K562 (cell line): ENCODE measurements around the gene PIH1D1. TPM values are rescaled to one million over a fixed set of nuclear protein-coding genes. Genes with fewer than 3 reads are reported as not detected.

Source experiments
- ATF7 ChIP-seq: fragments of 450-650 bp; IDR thresholded peaks from 2 replicates; pipeline ENCODE4 v1.7.1; 2014; ENCODE audit warnings: mild to moderate bottlenecking, moderate library complexity
- CCNT2 ChIP-seq: IDR thresholded peaks from 2 replicates; pipeline ENCODE4 v1.6.1; 2011; ENCODE audit warnings: borderline replicate concordance, low read depth, mild to moderate bottlenecking, moderate library complexity, mixed read lengths, low read length; ENCODE audit not compliant: insufficient read length; ENCODE audit errors: extremely low read depth
- E4F1 ChIP-seq: fragments of 250-450 bp; sonication (Bioruptor Pico); IDR thresholded peaks from 2 replicates; pipeline ENCODE4 v1.5.0; 2021; ENCODE audit warnings: mild to moderate bottlenecking, borderline replicate concordance
- ETV6 ChIP-seq, 3 experiments: fragments of 150-350 bp in 1 of 3; sonication (generic) in 1 of 3; formaldehyde crosslinking in 1 of 3; IDR thresholded peaks; 2 replicates each; pipeline versions ENCODE4 v1.6.1 to v1.8.0; 2014 to 2022; ENCODE audit warnings: borderline replicate concordance in 2 of 3, low read depth in 2 of 3, antibody characterized with exemption in 1 of 3, low read length in 1 of 3, mild to moderate bottlenecking in 1 of 3, missing genetic modification reagents in 1 of 3
- FOXA1 ChIP-seq: fragments of 450-650 bp; IDR thresholded peaks from 2 replicates; pipeline ENCODE4 v1.6.1; 2016; ENCODE audit warnings: mild to moderate bottlenecking, borderline replicate concordance
- FOXA3 ChIP-seq, 2 experiments: fragments of 450-650 bp in 1 of 2; sonication (generic) in 1 of 2; formaldehyde crosslinking; IDR thresholded peaks in 1 of 2; conservative IDR thresholded peaks in 1 of 2; 2 replicates each; pipeline versions ENCODE4 v1.4.0 to v1.8.0; 2020 to 2022; ENCODE audit warnings: mild to moderate bottlenecking in 2 of 2, missing genetic modification reagents in 1 of 2
- FUS ChIP-seq: fragments of 200-400 bp; formaldehyde crosslinking; optimal IDR thresholded peaks from 2 replicates; pipeline ENCODE3; 2017; ENCODE audit warnings: low read depth, low read length
- NCOA2 ChIP-seq, 2 experiments: fragments of 450-650 bp; IDR thresholded peaks; 2 replicates each; pipeline ENCODE4 v1.6.1; 2018; ENCODE audit warnings: mild to moderate bottlenecking in 2 of 2, moderate library complexity in 1 of 2; ENCODE audit not compliant: partially characterized antibody in 2 of 2
- NCOA4 ChIP-seq: fragments of 450-650 bp; IDR thresholded peaks from 2 replicates; pipeline ENCODE4 v1.6.1; 2018; ENCODE audit warnings: mild to moderate bottlenecking; ENCODE audit not compliant: partially characterized antibody
- OTX1 ChIP-seq: fragments of 450-650 bp; formaldehyde crosslinking; IDR thresholded peaks from 2 replicates; pipeline ENCODE4 v1.4.0; 2022; ENCODE audit warnings: mild to moderate bottlenecking
- POLR2A ChIP-seq: fragments of 450-650 bp; conservative IDR thresholded peaks from 2 replicates; pipeline ENCODE4 v1.6.1; 2016
- RHOXF2B ChIP-seq: fragments of 250-450 bp; sonication (Bioruptor Pico); conservative IDR thresholded peaks from 2 replicates; pipeline ENCODE4 v1.5.1; 2021
- SAFB ChIP-seq: fragments of 200-400 bp; formaldehyde crosslinking; IDR thresholded peaks from 2 replicates; pipeline ENCODE4 v1.6.1; 2017; ENCODE audit warnings: low read depth, low read length, borderline replicate concordance
- SIRT6 ChIP-seq: IDR thresholded peaks from one replicate; pipeline ENCODE4 v1.6.1; 2012; ENCODE audit warnings: low read depth, mild to moderate bottlenecking, control low read depth, inconsistent platforms, low read length, moderate library complexity
- SMARCE1 ChIP-seq: fragments of 450-650 bp; IDR thresholded peaks from 2 replicates; pipeline ENCODE4 v1.7.1; 2016; ENCODE audit warnings: mild to moderate bottlenecking
- SPI1 ChIP-seq: IDR thresholded peaks from 2 replicates; pipeline ENCODE4 v1.6.1; 2011; ENCODE audit warnings: low read depth, low read length, control low read depth, borderline replicate concordance
- TAF1 ChIP-seq: IDR thresholded peaks from 2 replicates; pipeline ENCODE4 v1.6.1; 2011; ENCODE audit warnings: mild to moderate bottlenecking, low read length, moderate library complexity; ENCODE audit not compliant: insufficient read depth, control insufficient read depth, severe bottlenecking; ENCODE audit errors: extremely low read depth
- TEAD1 ChIP-seq, 2 experiments: fragments of 450-650 bp in 1 of 2; sonication (generic) in 1 of 2; formaldehyde crosslinking; IDR thresholded peaks; 2 replicates each; pipeline versions ENCODE4 v1.4.0 to v1.8.0; 2020 to 2022; ENCODE audit warnings: mild to moderate bottlenecking in 2 of 2, missing genetic modification reagents in 1 of 2
- ZBTB11 ChIP-seq, 3 experiments: fragments of 200-800 bp in 1 of 3; fragments of 250-450 bp in 1 of 3; fragments of 450-650 bp in 1 of 3; sonication (Bioruptor Pico) in 1 of 3; sonication (Bioruptor generic) in 1 of 3; formaldehyde crosslinking in 1 of 3; IDR thresholded peaks; 2 replicates each; pipeline versions ENCODE4 v1.6.1 to v1.8.0; 2016 to 2022; ENCODE audit warnings: mild to moderate bottlenecking in 2 of 3, missing genetic modification characterization in 2 of 3, missing compliant biosample characterization in 1 of 3, moderate library complexity in 1 of 3
- polyA plus RNA-seq, 8 experiments: library from polyadenylated mRNA; depleted of rRNA in 4 of 8; stranded (reverse) in 5 of 8; unstranded in 3 of 8; fragments of >200 nt; fragmentation: Nextera tagmentation in 2 of 8; fragmentation: Illumina TruSeq in 1 of 8; extraction: Ambion mirVana in 2 of 8; extraction: Trizol in 1 of 8; gene quantifications; 2 replicates each; pipeline versions ENCODE4 v1.2.1 to v1.2.3, GENCODE V29; 2011 to 2014; ENCODE audit warnings: inconsistent platforms in 1 of 8, missing spikeins in 1 of 8
- total RNA-seq, 7 experiments: library from RNA; depleted of rRNA in 6 of 7; stranded (reverse); fragments of >200 nt in 6 of 7; fragmentation: Illumina TruSeq in 2 of 7; extraction: Trizol in 2 of 7; gene quantifications; 2 replicates each; pipeline versions ENCODE4 v1.2.1 to v1.2.3, GENCODE V29; 2011 to 2021; ENCODE audit warnings: low replicate concordance in 1 of 7
- TF ChIP-seq, protein P1 (sequence below): fragments of 450-650 bp; formaldehyde crosslinking; IDR thresholded peaks from 2 replicates; pipeline ENCODE4 v1.4.0; 2020; ENCODE audit warnings: mild to moderate bottlenecking, moderate library complexity

PIH1D1 gene
- total and polyA plus RNA-seq, 9 of the 15 experiments (the other 6 are each of a cell fraction or from before 2014, with no cell fraction given): 26.5 to 224 (median 137) TPM

DNA sequence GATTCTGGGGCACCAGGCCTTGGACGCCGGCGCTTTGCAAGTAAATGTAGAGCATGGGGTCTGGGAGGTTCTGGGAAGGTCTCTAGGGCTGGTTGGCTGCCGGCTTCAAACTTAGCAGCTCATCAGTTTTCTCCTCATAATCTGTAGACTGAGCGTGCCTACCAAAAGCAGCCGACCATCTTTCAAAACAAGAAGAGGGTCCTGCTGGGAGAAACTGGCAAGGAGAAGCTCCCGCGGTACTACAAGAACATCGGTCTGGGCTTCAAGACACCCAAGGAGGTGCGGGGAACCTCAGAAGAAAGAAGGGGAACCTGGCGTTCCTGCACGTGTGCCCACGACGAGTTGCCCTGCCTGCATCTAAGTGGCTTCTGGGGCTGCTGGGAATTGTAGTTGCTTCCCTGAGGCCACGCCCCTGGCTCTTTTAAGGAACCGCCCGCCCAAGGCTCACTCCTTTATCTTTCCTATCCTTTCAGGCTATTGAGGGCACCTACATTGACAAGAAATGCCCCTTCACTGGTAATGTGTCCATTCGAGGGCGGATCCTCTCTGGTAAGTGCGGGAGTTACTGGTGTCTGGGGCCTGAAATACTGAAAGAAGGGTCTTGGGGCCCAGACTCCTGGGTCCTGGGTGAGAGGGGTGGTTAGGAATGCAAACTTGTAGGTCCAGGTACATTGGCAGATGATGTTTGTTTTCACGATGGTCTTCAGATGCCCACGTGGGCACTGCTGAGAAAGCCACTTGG is 45.6 kb upstream of the PIH1D1 start (continued):
- TF ChIP-seq CCNT2 (no peak), TAF1 (peak; percentile 12), ATF7 (no peak; the same call in 1 of the 2 replicates), OTX1 (CRISPR knock-in tag) (no peak), SPI1 (peak; percentile 80), RHOXF2B (CRISPR knock-in tag) (no peak), SAFB (no peak), TEAD1 (CRISPR knock-in tag; IDR thresholded peaks at IDR 0.05) (no peak), SIRT6 (peak; percentile 14), E4F1 (CRISPR knock-in tag) (no peak), FUS (no peak), ETV6 (IDR thresholded peaks at IDR 0.05; ENCODE audit: borderline replicate concordance in 1 of 2, low read depth in 2 of 2, low read length in 1 of 2) (no peak), ETV6 (CRISPR knock-in tag; IDR thresholded peaks at IDR 0.05; ENCODE audit: borderline replicate concordance) (no peak), SMARCE1 (no peak), POLR2A (peak; percentile 68), FOXA1 (no peak), NCOA4 (no peak), NCOA2 (IDR thresholded peaks at IDR 0.05; ENCODE audit: partially characterized antibody in 2 of 2) (no peak), FOXA3 (CRISPR knock-in tag; conservative IDR thresholded peaks at IDR 0.05 in 1 of 2, IDR thresholded peaks at IDR 0.05 in 1 of 2) (no peak), ZBTB11 (CRISPR knock-in tag; IDR thresholded peaks at IDR 0.05) (peak in 1 of 3 experiments; percentile 11; a peak in 1 of 6 replicates)
- TF ChIP-seq, protein P1, sequence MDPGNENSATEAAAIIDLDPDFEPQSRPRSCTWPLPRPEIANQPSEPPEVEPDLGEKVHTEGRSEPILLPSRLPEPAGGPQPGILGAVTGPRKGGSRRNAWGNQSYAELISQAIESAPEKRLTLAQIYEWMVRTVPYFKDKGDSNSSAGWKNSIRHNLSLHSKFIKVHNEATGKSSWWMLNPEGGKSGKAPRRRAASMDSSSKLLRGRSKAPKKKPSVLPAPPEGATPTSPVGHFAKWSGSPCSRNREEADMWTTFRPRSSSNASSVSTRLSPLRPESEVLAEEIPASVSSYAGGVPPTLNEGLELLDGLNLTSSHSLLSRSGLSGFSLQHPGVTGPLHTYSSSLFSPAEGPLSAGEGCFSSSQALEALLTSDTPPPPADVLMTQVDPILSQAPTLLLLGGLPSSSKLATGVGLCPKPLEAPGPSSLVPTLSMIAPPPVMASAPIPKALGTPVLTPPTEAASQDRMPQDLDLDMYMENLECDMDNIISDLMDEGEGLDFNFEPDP (CRISPR knock-in tag): no peak
